Endodermal cell (in vitro differentiated cells): ENCODE results near the gene MED13L. TPM values are rescaled to one million over a fixed set of nuclear protein-coding genes. Genes with fewer than 3 reads are reported as not detected.

Experiments
- DNase-seq: peaks from one replicate; pipeline ENCODE4 v3.0.0-alpha.2; 2017
- H3K27ac ChIP-seq: 2 replicates; pipeline ENCODE4 v1.5.1; 2013; ENCODE audit warnings: mild to moderate bottlenecking, low read depth, low read length, moderate library complexity
- H3K27me3 ChIP-seq: 2 replicates; pipeline ENCODE4 v1.6.1; 2013; ENCODE audit warnings: mild to moderate bottlenecking, low read length, moderate library complexity; ENCODE audit not compliant: insufficient read depth, control insufficient read depth, poor library complexity, severe bottlenecking
- H3K36me3 ChIP-seq: 2 replicates; pipeline ENCODE4 v1.7.0; 2013; ENCODE audit warnings: mild to moderate bottlenecking, low read length, moderate library complexity; ENCODE audit not compliant: control insufficient read depth, insufficient read depth
- H3K4me1 ChIP-seq: one replicate; pipeline ENCODE4 v1.7.0; 2013; ENCODE audit warnings: low read length; ENCODE audit not compliant: control insufficient read depth, insufficient read depth
- H3K4me3 ChIP-seq: 2 replicates; pipeline ENCODE4 v1.5.1; 2013; ENCODE audit warnings: mild to moderate bottlenecking, low read length, moderate library complexity
- H3K9ac ChIP-seq: 2 replicates; pipeline ENCODE4 v1.6.1; 2013; ENCODE audit warnings: mild to moderate bottlenecking, low read length, moderate library complexity; ENCODE audit not compliant: poor library complexity, severe bottlenecking; ENCODE audit errors: extremely low read depth
- H3K9me3 ChIP-seq: 2 replicates; pipeline ENCODE4 v1.6.1; 2013; ENCODE audit warnings: mild to moderate bottlenecking, low read length, moderate library complexity; ENCODE audit not compliant: control insufficient read depth
- H3K27ac Mint-ChIP-seq: 2 replicates; pipeline ENCODE4 v1.8.0; 2020; ENCODE audit warnings: mixed read lengths
- H3K27me3 Mint-ChIP-seq: 2 replicates; pipeline ENCODE4 v1.8.0; 2021; ENCODE audit warnings: mild to moderate bottlenecking, mixed read lengths; ENCODE audit not compliant: insufficient read depth
- H3K36me3 Mint-ChIP-seq: 2 replicates; pipeline ENCODE4 v1.8.0; 2020; ENCODE audit warnings: low read depth, mixed read lengths
- H3K4me1 Mint-ChIP-seq: 2 replicates; pipeline ENCODE4 v1.8.0; 2020; ENCODE audit warnings: mixed read lengths
- H3K4me3 Mint-ChIP-seq: 2 replicates; pipeline ENCODE4 v1.8.0; 2020; ENCODE audit warnings: mild to moderate bottlenecking, moderate library complexity, mixed read lengths
- H3K9me3 Mint-ChIP-seq: 2 replicates; pipeline ENCODE4 v1.8.0; 2020; ENCODE audit warnings: mild to moderate bottlenecking, mixed read lengths
- CTCF ChIP-seq: fragments of 200-600 bp; sonication (generic); conservative IDR thresholded peaks from 2 replicates; pipeline ENCODE4 v1.5.0; 2021; ENCODE audit warnings: antibody characterized with exemption, mild to moderate bottlenecking
- WGBS, 2 experiments: methylation state at CpG; one replicate each; pipeline versions ENCODE4 v1.1.5 to v1.1.7; 2013; ENCODE audit warnings: missing lambda C conversion rate in 2 of 2, mixed read lengths in 1 of 2; ENCODE audit not compliant: insufficient coverage in 1 of 2, insufficient read length in 1 of 2; 5-methylcytosine and 5-hydroxymethylcytosine counted together
- total RNA-seq, 2 donors: library from RNA; stranded (reverse); fragmentation: NEBNext Ultra II Directional in 1 of 2; extraction: Animal tissue kit (Norgen Biotek cat#: 25700) in 1 of 2; gene quantifications; 2 replicates in 1 of 2; 3 replicates in 1 of 2; pipeline ENCODE4 v1.2.1, GENCODE V29; 2021

The MED13L gene
- total RNA-seq, 2 donors from 2014 or later: 101 to 111 TPM

- WGBS, 2 experiments: 92 to 100% methylated on average over 1 of the region's 1 CpG
- H3K9me3 ChIP-seq: no peaks in the 10 kb centered on the region
- no peaks in the 10 kb centered on the region for H3K36me3 ChIP-seq
- no peaks in the 10 kb centered on the region for H3K4me1 ChIP-seq
- H3K27me3 ChIP-seq: no peaks in the 10 kb centered on the region
- H3K4me3 ChIP-seq: no peak overlapping the region
- no peak overlapping the region for H3K9ac ChIP-seq
- H3K27ac Mint-ChIP-seq: no peak overlapping the region
- H3K27me3 Mint-ChIP-seq: no peaks in the 10 kb centered on the region
- no peak overlapping the region for H3K4me3 Mint-ChIP-seq
- TF ChIP-seq CTCF: no peak
- H3K36me3 Mint-ChIP-seq: no peaks in the 10 kb centered on the region
- H3K27ac ChIP-seq: no peak overlapping the region
- peaks cover 16% of the 10 kb centered on the region for H3K4me1 Mint-ChIP-seq
- H3K9me3 Mint-ChIP-seq: no peaks in the 10 kb centered on the region
- no peak for DNase-seq
Observed at GRCh38 chr12:116065606-116066005, 211.9 kb downstream of the MED13L start.

GRCh38 chr12:116064493-116064892, 213.0 kb downstream of the MED13L start:
- Mint-ChIP-seq H3K9me3 (no peaks in the 10 kb centered on the region), H3K36me3 (no peaks in the 10 kb centered on the region), H3K4me1 (peaks cover 16% of the 10 kb centered on the region), H3K27me3 (no peaks in the 10 kb centered on the region), H3K4me3 (no peak overlapping the region), H3K27ac (peak overlapping the region; percentile 2)
- no peak for TF ChIP-seq CTCF
- Histone ChIP-seq H3K36me3 (no peaks in the 10 kb centered on the region), H3K9me3 (no peaks in the 10 kb centered on the region), H3K9ac (no peak overlapping the region), H3K27me3 (no peaks in the 10 kb centered on the region), H3K4me3 (no peak overlapping the region), H3K27ac (no peak overlapping the region), H3K4me1 (no peaks in the 10 kb centered on the region)
- WGBS, 2 experiments: 85 to 92% methylated on average over 3 to 4 of the region's 4 CpGs
- DNase-seq: no peak

- no peak for TF ChIP-seq CTCF
- no peak overlapping the region for H3K4me3 Mint-ChIP-seq
- Histone ChIP-seq H3K27ac (no peak overlapping the region), H3K4me1 (no peaks in the 10 kb centered on the region), H3K4me3 (no peak overlapping the region), H3K27me3 (no peaks in the 10 kb centered on the region), H3K9me3 (no peaks in the 10 kb centered on the region), H3K36me3 (no peaks in the 10 kb centered on the region), H3K9ac (no peak overlapping the region)
- H3K27ac Mint-ChIP-seq: peak overlapping the region; percentile 17
- H3K36me3 Mint-ChIP-seq: no peaks in the 10 kb centered on the region
- H3K4me1 Mint-ChIP-seq: peaks cover 7% of the 10 kb centered on the region
- 94 to 100% methylated on average over 2 to 4 of the region's 4 CpGs for WGBS, 2 experiments
- H3K9me3 Mint-ChIP-seq: no peaks in the 10 kb centered on the region
- no peaks in the 10 kb centered on the region for H3K27me3 Mint-ChIP-seq
- DNase-seq: no peak
Observed at GRCh38 chr12:116062698-116063097, 214.8 kb downstream of the MED13L start.
